GM18909 (cell line): Measurements from ENCODE around the gene PLCD3.

Source experiments
- ATAC-seq: cut with Tn5 transposase; IDR thresholded peaks from one replicate; pipeline ENCODE4 v1.9.1; 2021; ENCODE audit warnings: mild to moderate bottlenecking; ENCODE audit not compliant: unreplicated experiment, poor library complexity

The PLCD3 gene, protein sequence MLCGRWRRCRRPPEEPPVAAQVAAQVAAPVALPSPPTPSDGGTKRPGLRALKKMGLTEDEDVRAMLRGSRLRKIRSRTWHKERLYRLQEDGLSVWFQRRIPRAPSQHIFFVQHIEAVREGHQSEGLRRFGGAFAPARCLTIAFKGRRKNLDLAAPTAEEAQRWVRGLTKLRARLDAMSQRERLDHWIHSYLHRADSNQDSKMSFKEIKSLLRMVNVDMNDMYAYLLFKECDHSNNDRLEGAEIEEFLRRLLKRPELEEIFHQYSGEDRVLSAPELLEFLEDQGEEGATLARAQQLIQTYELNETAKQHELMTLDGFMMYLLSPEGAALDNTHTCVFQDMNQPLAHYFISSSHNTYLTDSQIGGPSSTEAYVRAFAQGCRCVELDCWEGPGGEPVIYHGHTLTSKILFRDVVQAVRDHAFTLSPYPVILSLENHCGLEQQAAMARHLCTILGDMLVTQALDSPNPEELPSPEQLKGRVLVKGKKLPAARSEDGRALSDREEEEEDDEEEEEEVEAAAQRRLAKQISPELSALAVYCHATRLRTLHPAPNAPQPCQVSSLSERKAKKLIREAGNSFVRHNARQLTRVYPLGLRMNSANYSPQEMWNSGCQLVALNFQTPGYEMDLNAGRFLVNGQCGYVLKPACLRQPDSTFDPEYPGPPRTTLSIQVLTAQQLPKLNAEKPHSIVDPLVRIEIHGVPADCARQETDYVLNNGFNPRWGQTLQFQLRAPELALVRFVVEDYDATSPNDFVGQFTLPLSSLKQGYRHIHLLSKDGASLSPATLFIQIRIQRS

GRCh38 chr17:45132320-45132571 is at the start of gene PLCD3:
PLCD3 (minus strand) TSS chr17:45132515; CDS start chr17:45132410, 105 bp downstream.
- ATAC-seq: no peak

GRCh38 chr17:45177563-45177962 is 45.2 kb upstream of the PLCD3 start:
- no peak for ATAC-seq

DNA sequence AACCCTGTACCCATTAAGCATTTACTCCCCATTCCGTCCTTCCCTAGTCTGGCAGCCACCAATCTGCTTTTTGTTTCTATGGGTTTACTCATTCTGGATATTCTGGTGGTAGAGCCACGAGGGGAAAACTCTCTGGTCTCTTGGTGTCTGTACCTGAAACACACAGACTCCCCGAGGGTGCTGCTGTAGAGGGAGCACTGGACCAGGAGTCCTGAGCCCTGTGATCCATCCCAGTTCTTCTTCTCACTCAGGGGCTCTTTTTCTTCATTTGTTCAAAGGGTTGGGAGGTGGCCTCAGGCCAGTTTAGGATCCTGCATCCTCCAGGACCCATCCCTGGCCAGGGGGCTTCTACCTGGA is 43.4 kb upstream of the PLCD3 start:
- no peak for ATAC-seq

DNA sequence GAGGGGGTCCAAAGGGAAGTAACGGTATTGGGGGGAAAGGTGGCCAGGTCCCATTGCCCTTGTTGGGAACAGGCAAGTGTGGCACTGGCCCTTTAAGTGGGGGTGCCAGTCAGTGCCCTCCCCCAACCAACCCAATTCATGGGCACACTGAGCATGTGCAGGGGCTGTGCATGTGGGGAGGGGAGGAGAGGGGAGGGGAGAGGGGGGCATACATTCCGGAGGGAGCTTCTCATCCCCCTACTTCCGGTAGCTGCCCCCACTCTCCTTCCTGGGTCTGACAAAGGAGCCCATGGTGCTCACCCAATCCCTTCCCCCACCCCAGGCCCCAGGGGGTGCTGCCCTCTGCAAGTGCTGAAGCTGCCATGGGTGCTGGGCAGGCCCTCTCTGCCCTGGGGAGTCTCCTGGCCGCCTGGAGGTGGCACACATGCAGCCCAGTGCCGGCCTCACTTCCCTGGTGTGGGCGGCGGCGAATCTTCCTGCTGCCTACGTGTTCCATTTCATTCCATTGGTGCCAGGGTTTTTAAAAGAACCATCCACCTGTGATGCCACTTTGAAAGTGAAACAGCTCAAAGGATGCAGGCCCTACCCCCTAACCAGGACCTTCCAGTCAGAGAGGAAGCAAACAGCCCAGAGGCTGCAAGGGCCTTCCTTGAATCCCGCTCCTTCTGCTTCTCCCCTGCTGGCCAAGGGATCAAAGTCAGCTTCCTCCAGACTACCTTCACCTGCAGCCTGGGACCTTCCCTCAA is 40.4 kb upstream of the PLCD3 start:
- peak; percentile 51 for ATAC-seq

- ATAC-seq: no peak
Measured at GRCh38 chr17:45172232-45172540, 39.9 kb upstream of the PLCD3 start.

GRCh38 chr17:45171338-45172231 is 39.3 kb upstream of the PLCD3 start:
- ATAC-seq: no peak

GRCh38 chr17:45170931-45171337 is 38.6 kb upstream of the PLCD3 start:
- no peak for ATAC-seq

DNA sequence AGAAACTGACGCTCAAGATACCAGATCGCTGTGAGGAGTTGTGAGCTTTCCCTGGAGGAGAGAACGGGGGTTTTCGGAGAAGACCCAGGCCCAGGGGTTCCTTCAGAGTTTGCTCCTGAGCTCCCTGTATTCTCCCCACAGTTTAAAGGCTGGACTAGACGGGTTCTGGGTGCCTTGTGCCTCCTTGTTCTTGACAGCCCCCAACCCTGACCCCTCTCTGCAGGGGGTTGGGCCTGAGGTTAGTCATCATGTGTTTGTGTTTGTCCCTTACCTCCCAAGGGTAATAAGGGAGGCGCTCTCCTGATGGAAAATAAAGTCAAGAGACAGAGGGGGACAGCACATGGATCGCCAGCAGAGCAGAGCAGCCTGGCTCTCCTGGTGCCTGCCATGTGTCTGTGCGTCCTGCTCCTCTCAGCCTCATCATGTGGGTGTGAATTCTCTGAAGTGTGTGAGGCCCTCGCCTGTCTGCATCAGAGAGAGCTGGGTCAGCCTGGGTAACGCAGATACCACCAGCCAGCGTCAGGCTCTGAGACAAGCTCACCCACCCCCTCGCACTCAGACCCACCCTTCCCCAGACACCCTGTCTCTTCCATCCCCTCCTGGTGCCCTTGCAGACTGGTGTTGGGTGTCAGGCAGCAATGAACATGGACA is 38.1 kb upstream of the PLCD3 start:
- no peak for ATAC-seq

DNA sequence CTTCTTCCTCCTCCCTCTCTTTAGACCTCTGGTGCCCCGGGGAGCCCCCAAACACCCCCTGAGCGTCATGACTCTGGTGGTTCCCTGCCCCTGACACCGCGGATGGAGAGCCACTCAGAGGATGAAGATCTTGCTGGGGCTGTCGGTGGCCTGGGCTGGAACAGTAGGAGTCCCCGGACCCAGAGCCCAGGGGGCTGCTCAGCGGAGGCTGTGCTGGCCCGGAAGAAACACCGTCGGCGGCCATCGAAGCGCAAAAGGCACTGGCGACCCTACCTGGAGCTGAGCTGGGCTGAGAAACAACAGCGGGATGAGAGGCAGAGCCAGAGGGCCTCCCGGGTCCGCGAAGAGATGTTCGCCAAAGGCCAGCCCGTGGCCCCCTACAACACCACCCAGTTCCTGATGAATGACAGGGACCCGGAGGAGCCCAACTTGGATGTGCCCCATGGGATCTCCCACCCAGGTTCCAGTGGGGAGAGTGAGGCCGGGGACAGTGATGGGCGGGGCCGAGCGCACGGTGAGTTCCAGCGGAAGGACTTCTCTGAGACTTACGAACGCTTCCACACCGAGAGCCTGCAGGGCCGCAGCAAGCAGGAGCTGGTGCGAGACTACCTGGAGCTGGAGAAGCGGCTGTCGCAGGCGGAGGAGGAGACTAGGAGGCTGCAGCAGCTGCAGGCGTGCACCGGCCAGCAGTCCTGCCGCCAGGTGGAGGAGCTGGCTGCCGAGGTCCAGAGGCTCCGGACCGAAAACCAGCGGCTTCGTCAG is 36.9 kb upstream of the PLCD3 start:
- no peak for ATAC-seq

DNA sequence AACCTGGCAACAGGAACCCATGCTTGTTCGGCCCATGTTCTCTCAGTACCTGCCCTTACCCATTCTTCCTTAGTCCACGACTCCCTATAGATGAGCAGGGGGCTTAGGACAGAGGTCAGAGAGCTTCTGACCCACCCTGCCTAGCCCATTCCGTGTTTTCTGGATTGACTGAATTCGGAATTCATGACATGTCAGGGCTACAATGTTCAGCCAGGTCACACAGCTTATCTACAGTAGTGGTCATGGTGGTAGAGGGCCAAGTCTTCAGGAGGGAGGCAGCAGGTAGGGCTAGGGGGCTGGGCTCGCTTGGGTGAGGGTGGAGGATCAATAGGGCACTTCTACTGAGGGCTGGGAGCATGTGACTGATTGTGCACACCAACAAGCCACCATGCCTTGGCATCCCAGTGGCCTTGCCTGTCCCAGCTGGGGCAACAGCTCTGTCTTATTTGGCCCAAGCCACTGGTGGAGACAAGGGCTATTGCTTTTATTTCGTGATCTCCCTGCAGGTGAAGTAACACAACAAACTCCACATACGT is 32.5 kb upstream of the PLCD3 start:
- ATAC-seq: no peak

DNA sequence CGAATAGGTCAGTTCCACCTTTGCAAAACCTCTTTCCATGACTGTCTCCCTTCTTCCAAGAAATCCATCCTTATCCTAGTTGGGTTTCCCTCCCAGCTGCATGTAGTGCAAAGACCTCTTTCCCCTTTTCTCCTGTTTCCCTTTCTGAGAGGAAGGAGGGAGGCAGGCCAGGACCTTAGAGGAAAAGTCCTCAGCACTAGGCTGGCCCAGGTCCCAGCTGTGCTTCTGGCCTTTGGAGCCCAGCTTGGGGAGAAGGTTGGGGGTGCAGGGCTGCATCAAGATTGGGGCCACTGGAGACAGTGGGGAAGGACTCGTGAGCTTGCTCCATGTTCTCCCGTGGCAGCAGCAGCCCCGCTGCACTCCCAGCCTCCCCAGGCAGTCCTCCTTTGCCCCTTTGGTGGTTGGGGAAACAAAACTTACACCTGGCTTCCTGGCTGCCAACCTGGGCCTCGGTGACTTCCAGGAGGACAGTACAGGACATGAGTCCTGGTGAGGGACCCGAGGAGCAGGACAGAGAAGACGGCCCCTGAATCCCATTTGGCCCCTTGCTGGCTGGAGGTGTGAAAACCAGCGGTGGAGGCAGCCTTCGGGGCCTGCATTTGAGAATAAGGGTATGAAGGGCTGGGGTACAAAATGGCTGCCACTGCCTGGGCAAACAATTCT is 29.8 kb upstream of the PLCD3 start:
- ATAC-seq: no peak

DNA sequence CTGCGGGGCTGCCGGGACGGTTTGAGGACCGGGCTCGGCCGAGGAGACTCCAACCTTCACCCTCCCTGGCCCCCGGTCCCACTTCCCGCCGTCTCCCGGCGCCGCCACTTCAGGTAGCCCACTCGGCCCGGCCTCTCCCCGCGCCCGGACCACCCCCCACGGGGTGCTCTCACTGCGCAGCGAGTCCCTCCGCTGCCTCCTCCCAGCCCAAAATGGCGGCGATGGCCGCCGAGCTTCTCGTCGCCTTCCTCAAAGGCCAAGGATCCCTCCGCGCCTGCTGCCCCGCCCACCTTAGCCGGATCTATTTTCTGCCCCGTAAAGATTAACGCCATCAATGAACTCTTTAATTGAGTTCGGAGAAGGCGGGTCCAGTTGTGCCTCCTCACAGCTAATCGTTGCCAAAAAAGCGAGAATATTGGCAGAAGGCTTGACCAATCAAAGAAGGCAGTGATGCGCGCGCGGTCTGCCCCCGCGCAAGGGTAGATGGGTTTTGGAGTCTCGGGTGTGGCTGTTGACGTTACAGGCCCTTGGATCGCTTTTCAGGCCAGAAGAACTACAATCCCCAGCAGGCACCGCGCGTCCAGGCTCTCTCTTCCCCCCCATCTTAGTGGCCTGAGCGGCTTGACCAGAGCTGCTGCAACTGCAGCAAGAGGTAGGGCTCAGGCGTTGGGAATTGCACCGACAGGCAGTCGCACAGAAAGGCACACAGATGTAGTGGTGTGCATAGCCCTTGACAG is 29.1 kb upstream of the PLCD3 start, which contains the start of gene HEXIM2:
Gene HEXIM2 (plus strand): TSS at position 588 of the 737 bp plus-strand sequence. CDS start 919 bp downstream, outside the sequence.
- peak; percentile 90 for ATAC-seq

GRCh38 chr17:45160447-45161287 is 28.4 kb upstream of the PLCD3 start:
- ATAC-seq: peak; percentile 18

GRCh38 chr17:45156242-45156641 is 23.9 kb upstream of the PLCD3 start:
- ATAC-seq: no peak

DNA sequence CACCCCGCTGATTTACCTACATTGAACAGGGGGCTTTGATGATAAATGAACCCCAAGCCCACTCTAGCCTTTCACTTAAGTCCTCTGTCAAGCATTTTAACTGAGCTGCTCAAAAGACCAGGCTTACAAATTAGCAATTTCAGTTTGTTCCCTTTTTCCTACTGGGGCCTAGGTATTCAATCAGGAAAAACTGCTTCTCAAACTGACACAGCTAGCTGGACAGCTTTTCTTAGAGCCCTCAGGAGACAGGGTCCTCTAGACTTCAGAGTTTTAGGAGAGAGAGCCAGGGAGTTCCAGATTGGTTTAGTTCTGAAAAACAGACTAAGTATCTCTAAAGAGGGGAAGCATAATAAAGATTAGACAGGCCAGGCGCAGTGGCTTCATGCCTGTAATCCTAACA is 23.2 kb upstream of the PLCD3 start:
- no peak for ATAC-seq

DNA sequence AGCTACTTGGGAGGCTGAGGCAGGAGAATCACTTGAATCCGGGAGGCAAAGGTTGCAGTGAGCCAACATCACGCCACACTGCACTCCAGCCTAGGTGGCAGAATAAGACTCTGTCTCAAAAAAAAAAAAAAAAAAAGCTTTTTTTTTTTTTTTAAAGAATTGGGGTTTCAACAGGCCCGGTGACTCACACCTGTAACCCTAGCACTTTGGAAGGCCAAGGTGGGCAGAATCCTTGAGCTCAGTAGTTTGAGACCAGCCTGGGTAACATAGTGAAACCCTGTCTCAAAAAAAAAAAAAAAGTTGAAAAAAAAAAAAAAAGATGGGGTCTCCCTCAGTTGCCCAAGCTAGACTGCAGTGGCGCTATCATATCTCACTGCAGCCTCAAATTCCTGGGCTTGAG is 22.7 kb upstream of the PLCD3 start:
- ATAC-seq: no peak
